ENCODE results near the gene CLEC20A.
A peak's percentile ranks its signal among the peaks of the same experiment; 100 is the strongest.

Gene CLEC20A

DNA sequence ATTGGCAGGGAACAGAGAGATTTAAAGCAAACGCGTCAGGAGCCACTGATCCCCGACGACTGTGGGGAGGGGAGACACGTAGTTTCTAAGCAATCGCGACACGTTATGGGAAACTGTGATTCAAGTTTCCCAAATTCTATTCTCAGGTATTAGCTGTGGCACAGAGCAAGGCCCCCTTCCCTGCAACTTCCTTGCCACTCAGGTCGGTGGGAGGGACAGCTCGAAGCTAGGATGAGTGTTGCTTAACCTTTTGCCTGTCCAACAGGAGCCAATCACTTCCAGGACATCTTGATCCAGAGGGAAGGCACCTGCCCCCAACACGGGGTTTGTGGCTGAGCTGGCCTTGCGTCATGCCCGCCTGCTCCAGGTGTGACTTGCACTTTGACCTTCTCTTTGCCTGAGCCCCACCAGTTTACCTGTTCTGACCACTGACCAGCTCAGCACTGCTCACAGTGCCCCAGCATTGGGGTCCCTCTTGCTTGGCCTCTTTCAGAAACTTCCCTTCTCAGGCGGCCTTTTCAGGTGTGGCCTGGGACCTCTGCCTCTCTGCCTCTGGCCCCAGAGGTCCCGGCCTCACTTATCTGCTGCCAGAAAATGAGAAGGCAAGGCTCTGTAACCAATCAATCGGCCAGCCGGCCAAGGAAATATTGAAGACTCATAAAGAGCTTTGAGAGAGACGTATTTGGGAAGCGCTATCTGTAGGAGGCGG is 40.8 kb upstream of the CLEC20A start:
- TF ChIP-seq, protein P1, sequence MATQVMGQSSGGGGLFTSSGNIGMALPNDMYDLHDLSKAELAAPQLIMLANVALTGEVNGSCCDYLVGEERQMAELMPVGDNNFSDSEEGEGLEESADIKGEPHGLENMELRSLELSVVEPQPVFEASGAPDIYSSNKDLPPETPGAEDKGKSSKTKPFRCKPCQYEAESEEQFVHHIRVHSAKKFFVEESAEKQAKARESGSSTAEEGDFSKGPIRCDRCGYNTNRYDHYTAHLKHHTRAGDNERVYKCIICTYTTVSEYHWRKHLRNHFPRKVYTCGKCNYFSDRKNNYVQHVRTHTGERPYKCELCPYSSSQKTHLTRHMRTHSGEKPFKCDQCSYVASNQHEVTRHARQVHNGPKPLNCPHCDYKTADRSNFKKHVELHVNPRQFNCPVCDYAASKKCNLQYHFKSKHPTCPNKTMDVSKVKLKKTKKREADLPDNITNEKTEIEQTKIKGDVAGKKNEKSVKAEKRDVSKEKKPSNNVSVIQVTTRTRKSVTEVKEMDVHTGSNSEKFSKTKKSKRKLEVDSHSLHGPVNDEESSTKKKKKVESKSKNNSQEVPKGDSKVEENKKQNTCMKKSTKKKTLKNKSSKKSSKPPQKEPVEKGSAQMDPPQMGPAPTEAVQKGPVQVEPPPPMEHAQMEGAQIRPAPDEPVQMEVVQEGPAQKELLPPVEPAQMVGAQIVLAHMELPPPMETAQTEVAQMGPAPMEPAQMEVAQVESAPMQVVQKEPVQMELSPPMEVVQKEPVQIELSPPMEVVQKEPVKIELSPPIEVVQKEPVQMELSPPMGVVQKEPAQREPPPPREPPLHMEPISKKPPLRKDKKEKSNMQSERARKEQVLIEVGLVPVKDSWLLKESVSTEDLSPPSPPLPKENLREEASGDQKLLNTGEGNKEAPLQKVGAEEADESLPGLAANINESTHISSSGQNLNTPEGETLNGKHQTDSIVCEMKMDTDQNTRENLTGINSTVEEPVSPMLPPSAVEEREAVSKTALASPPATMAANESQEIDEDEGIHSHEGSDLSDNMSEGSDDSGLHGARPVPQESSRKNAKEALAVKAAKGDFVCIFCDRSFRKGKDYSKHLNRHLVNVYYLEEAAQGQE (IDR thresholded peaks at IDR 0.05; ENCODE audit: low read depth), result no peak
- TF ChIP-seq EP300 (IDR thresholded peaks at IDR 0.05; ENCODE audit: borderline replicate concordance) (no peak), ZBTB7A (IDR thresholded peaks at IDR 0.05; ENCODE audit: low read depth) (no peak), FOXM1 (IDR thresholded peaks at IDR 0.05; ENCODE audit: borderline replicate concordance, low read depth) (no peak), TEAD4 (IDR thresholded peaks at IDR 0.05) (no peak), TAF1 (IDR thresholded peaks at IDR 0.05; ENCODE audit: low read depth) (no peak), RAD21 (IDR thresholded peaks at IDR 0.05; ENCODE audit: low read depth) (no peak), YY1 (IDR thresholded peaks at IDR 0.05; ENCODE audit: low read depth) (no peak), CEBPB (IDR thresholded peaks at IDR 0.05) (no peak), NFIC (IDR thresholded peaks at IDR 0.05) (no peak), CREB1 (IDR thresholded peaks at IDR 0.05; ENCODE audit: low read depth) (no peak), TCF12 (IDR thresholded peaks at IDR 0.05; ENCODE audit: low read depth) (no peak), EGR1 (IDR thresholded peaks at IDR 0.05) (no peak)
- TF ChIP-seq, protein P2, sequence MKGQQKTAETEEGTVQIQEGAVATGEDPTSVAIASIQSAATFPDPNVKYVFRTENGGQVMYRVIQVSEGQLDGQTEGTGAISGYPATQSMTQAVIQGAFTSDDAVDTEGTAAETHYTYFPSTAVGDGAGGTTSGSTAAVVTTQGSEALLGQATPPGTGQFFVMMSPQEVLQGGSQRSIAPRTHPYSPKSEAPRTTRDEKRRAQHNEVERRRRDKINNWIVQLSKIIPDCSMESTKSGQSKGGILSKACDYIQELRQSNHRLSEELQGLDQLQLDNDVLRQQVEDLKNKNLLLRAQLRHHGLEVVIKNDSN (IDR thresholded peaks at IDR 0.05), result no peak
- TF ChIP-seq, protein P3, sequence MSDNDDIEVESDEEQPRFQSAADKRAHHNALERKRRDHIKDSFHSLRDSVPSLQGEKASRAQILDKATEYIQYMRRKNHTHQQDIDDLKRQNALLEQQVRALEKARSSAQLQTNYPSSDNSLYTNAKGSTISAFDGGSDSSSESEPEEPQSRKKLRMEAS (IDR thresholded peaks at IDR 0.05), result no peak

DNA sequence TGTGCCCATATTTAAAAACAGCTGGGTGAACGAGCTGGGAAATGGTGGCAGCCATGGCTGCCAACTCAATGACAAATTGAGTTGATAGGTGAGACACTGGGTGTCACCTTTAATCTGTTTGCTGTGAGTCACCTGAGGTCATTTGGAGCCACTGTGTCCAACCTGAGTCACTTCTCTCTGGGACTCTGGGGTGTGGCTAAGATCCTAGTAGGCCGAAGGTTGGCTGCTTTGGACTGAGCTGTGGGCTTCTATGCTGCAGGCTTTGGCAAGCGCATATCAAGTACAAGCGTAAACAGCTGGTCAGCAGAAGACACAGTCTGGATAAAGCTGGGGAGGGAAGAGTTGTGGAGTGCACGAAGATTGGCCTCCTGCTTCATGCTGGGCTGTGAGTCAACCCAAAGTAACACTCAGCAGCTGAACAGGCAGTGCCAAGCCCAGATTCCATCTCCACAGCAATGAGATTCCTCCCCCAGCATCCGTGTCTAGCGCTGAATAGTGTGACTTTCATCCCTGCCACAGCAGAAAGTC is 40.1 kb upstream of the CLEC20A start:
- TF ChIP-seq EGR1 (IDR thresholded peaks at IDR 0.05), result no peak
- TF ChIP-seq, protein P3 (IDR thresholded peaks at IDR 0.05), result peak; percentile 37; the same call in 1 of the 2 replicates
- TF ChIP-seq TEAD4 (IDR thresholded peaks at IDR 0.05), result peak; percentile 46; the same call in 1 of the 2 replicates
- TF ChIP-seq TAF1 (IDR thresholded peaks at IDR 0.05; ENCODE audit: low read depth), result no peak
- 0 out of 2 replicates have a peak, but pooled peaks have one; percentile 5 for TF ChIP-seq NFIC (IDR thresholded peaks at IDR 0.05)

DNA sequence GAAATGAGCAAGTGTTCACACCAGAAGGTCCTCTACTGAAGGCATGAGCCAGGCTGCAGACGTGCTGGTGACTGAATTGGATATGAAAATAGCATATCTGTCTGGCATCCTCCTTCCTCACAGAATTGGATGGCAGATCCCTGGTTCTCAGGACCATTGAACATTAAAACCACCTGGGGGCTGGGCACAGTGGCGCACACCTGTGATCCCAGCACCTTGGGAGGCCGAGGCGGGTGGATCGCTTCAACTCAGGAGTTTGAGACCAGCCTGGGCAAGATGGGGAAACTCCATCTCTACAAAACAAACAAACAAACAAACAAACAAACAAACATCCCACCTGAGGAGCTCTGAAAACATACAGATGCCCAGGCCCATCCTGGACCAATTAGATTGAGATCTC is 39.6 kb upstream of the CLEC20A start:
- TF ChIP-seq ZBTB7A (IDR thresholded peaks at IDR 0.05; ENCODE audit: low read depth) (no peak), CEBPB (IDR thresholded peaks at IDR 0.05) (no peak), TEAD4 (IDR thresholded peaks at IDR 0.05) (no peak), FOXM1 (IDR thresholded peaks at IDR 0.05; ENCODE audit: borderline replicate concordance, low read depth) (no peak), TCF12 (IDR thresholded peaks at IDR 0.05; ENCODE audit: low read depth) (no peak), YY1 (IDR thresholded peaks at IDR 0.05; ENCODE audit: low read depth) (no peak), TAF1 (IDR thresholded peaks at IDR 0.05; ENCODE audit: low read depth) (no peak), CREB1 (IDR thresholded peaks at IDR 0.05; ENCODE audit: low read depth) (no peak), RAD21 (IDR thresholded peaks at IDR 0.05; ENCODE audit: low read depth) (no peak), NFIC (IDR thresholded peaks at IDR 0.05) (no peak), EGR1 (IDR thresholded peaks at IDR 0.05) (no peak), EP300 (IDR thresholded peaks at IDR 0.05; ENCODE audit: borderline replicate concordance) (no peak)
- TF ChIP-seq, protein P2 (IDR thresholded peaks at IDR 0.05), result no peak
- TF ChIP-seq, protein P1 (IDR thresholded peaks at IDR 0.05; ENCODE audit: low read depth), result no peak
- TF ChIP-seq, protein P3 (IDR thresholded peaks at IDR 0.05), result no peak

DNA sequence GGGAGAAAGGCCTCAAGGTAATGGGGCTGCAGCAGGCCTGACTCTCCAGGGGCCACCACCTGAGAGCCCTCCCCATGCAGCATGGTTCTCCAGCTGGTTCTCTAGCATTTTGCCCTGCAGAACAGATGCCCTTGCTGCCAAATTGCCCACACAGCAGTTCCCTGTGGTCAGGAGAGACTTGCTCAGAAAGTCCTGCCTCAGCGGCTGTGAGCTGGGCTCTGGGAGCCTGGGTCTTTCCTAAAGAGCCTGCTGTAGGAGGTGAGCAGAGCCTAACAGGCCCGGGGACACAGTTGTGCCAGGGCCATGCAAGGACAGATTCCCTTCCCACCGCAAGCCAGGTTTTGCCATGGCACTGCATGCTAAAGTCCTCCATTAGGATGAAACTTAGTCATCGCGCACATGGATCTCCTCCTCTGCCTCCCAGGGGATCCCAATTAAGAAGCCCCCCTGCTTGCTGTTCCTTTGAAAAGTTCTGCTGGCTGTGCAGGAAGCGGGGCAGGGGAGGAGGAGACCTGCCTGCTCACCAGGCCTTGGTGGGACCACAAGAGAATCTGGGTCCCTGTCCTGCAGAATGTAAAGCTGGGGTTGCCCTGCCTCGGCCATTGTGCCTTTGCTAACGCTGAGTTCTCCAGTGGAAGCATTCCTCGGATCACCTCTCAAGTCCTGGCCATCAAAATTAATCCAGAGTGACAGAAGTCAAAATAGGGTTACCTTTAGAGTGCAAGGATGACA is 37.5 kb upstream of the CLEC20A start:
- TF ChIP-seq RAD21 (IDR thresholded peaks at IDR 0.05; ENCODE audit: low read depth) (no peak), CREB1 (IDR thresholded peaks at IDR 0.05; ENCODE audit: low read depth) (no peak), TAF1 (IDR thresholded peaks at IDR 0.05; ENCODE audit: low read depth) (no peak), CEBPB (IDR thresholded peaks at IDR 0.05) (no peak), ZBTB7A (IDR thresholded peaks at IDR 0.05; ENCODE audit: low read depth) (no peak), YY1 (IDR thresholded peaks at IDR 0.05; ENCODE audit: low read depth) (no peak), TCF12 (IDR thresholded peaks at IDR 0.05; ENCODE audit: low read depth) (no peak), EP300 (IDR thresholded peaks at IDR 0.05; ENCODE audit: borderline replicate concordance) (no peak), NFIC (IDR thresholded peaks at IDR 0.05) (no peak), FOXM1 (IDR thresholded peaks at IDR 0.05; ENCODE audit: borderline replicate concordance, low read depth) (no peak)
- TF ChIP-seq, protein P2 (IDR thresholded peaks at IDR 0.05), result no peak
- TF ChIP-seq, protein P1 (IDR thresholded peaks at IDR 0.05; ENCODE audit: low read depth), result no peak
